GM23248 (cell line): Measurements from ENCODE around the gene ZEB2. TPM values are rescaled to one million over a fixed set of nuclear protein-coding genes. Genes with fewer than 3 reads are reported as not detected.

Experiments used
- DNase-seq: peaks from one replicate; pipeline ENCODE4 v3.0.0-alpha.2; 2015
- H2AFZ ChIP-seq: fragments of 200-600 bp; sonication (generic); 2 replicates; pipeline ENCODE4 v1.6.1; 2016; ENCODE audit warnings: antibody characterized with exemption
- H3F3A ChIP-seq: fragments of 200-600 bp; sonication (generic); 2 replicates; pipeline ENCODE4 v1.6.1; 2016; ENCODE audit warnings: mild to moderate bottlenecking, antibody characterized with exemption, mixed run types; ENCODE audit not compliant: insufficient read depth
- H3K27ac ChIP-seq: fragments of 200-600 bp; sonication (generic); 2 replicates; pipeline ENCODE4 v1.5.1; 2016; ENCODE audit warnings: mild to moderate bottlenecking
- H3K27me3 ChIP-seq: fragments of 200-600 bp; sonication (generic); replicated peaks from 2 replicates; pipeline ENCODE4 v1.6.1; 2016; ENCODE audit warnings: mild to moderate bottlenecking; ENCODE audit not compliant: insufficient read depth
- H3K36me3 ChIP-seq: fragments of 200-600 bp; sonication (generic); 2 replicates; pipeline ENCODE4 v1.6.1; 2016; ENCODE audit warnings: low read depth, mild to moderate bottlenecking
- H3K4me1 ChIP-seq: fragments of 200-600 bp; sonication (generic); 2 replicates; pipeline ENCODE4 v1.6.1; 2016; ENCODE audit warnings: mild to moderate bottlenecking; ENCODE audit not compliant: insufficient read depth
- H3K4me2 ChIP-seq: fragments of 200-600 bp; sonication (generic); one replicate; pipeline ENCODE4 v1.6.1; 2016; ENCODE audit warnings: mild to moderate bottlenecking; ENCODE audit not compliant: unreplicated experiment
- H3K4me3 ChIP-seq: fragments of 200-600 bp; sonication (generic); 2 replicates; pipeline ENCODE4 v1.5.1; 2016; ENCODE audit warnings: mild to moderate bottlenecking
- H3K79me2 ChIP-seq: fragments of 200-600 bp; sonication (generic); 2 replicates; pipeline ENCODE4 v1.6.1; 2016; ENCODE audit warnings: mild to moderate bottlenecking; ENCODE audit not compliant: insufficient read depth
- H3K9ac ChIP-seq: fragments of 200-600 bp; sonication (generic); 2 replicates; pipeline ENCODE4 v1.6.1; 2016; ENCODE audit warnings: mild to moderate bottlenecking
- H3K9me2 ChIP-seq: fragments of 200-600 bp; sonication (generic); 2 replicates; pipeline ENCODE4 v1.6.1; 2016; ENCODE audit warnings: mixed run types, mild to moderate bottlenecking, moderate library complexity; ENCODE audit not compliant: insufficient read depth
- H3K9me3 ChIP-seq: fragments of 200-600 bp; sonication (generic); one replicate; pipeline ENCODE4 v1.6.1; 2017; ENCODE audit warnings: low read depth
- H4K20me1 ChIP-seq: fragments of 200-600 bp; sonication (generic); 2 replicates; pipeline ENCODE4 v1.6.0; 2016; ENCODE audit not compliant: insufficient read depth
- EZH2 ChIP-seq: fragments of 200-600 bp; sonication (generic); IDR thresholded peaks from 2 replicates; pipeline ENCODE4 v1.6.1; 2018; ENCODE audit warnings: antibody characterized with exemption, mild to moderate bottlenecking; ENCODE audit not compliant: insufficient read depth, poor library complexity, severe bottlenecking
- EZH2phosphoT487 ChIP-seq: fragments of 200-600 bp; sonication (generic); IDR thresholded peaks from 2 replicates; pipeline ENCODE4 v1.6.1; 2018; ENCODE audit warnings: antibody characterized with exemption, moderate library complexity, mild to moderate bottlenecking, low read depth; ENCODE audit not compliant: insufficient read depth
- WGBS, 2 experiments: methylation state at CpG; one replicate each; pipeline ENCODE4 v1.1.6; 2015 to 2017; ENCODE audit warnings: low lambda C conversion rate in 2 of 2, low coverage in 1 of 2; ENCODE audit errors: missing lambda C conversion rate in 2 of 2; 5-methylcytosine and 5-hydroxymethylcytosine counted together
- in situ Hi-C: fragments of 300-500 bp; cut with MboI; formaldehyde crosslinking; loops from 2 replicates; pipeline ENCODE4 v1.15.0; 2020
- polyA plus RNA-seq: library from polyadenylated mRNA; unstranded; fragments of >200 nt; fragmentation: Nextera tagmentation; extraction: Ambion mirVana; gene quantifications from 2 replicates; pipeline ENCODE4 v1.2.1, GENCODE V29; 2016
- total RNA-seq: library from RNA; depleted of rRNA; stranded (reverse); fragments of >200 nt; shearing (Covaris generic); gene quantifications from 2 replicates; pipeline ENCODE4 v1.2.3, GENCODE V29; 2014

Gene ZEB2
- total and polyA plus RNA-seq, 2 experiments from 2014 or later = 26.2 to 46.8 TPM

DNA sequence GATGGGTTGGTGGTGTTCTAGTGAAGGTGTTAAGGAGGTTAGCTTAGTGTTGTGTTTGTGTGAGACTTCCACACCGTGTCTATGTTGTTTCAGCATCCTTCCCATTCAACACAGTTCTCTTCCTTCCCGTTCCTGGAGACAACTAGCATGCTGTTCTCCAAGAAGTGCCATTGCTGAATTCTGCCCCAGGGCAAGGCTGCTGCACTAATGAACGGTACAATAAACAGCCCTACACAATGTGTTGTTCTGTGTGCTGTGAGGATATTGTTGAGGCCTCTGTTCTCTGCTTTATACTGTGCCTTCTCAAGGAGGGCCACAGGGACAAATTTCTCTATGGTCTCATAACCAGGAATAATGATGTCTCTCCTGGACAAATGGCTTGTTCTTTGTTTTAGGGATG lies 39.8 kb upstream of the ZEB2 start:
- Histone ChIP-seq H3K9me3 (no peaks in the 10 kb centered on the region), H3F3A (no peaks in the 10 kb centered on the region), H3K4me1 (no peaks in the 10 kb centered on the region), H3K79me2 (no peaks in the 10 kb centered on the region), H3K36me3 (no peaks in the 10 kb centered on the region), H3K27ac (no peak overlapping the region), H2AFZ (no peak overlapping the region), H3K4me3 (no peak overlapping the region), H3K4me2 (no peak overlapping the region), H3K9ac (no peak overlapping the region), H4K20me1 (no peaks in the 10 kb centered on the region), H3K9me2 (no peaks in the 10 kb centered on the region), H3K27me3 (no peaks in the 10 kb centered on the region)
- no peak for TF ChIP-seq EZH2
- no peak for TF ChIP-seq EZH2phosphoT487
- DNase-seq = no peak
- in situ Hi-C loops = no loop called here
- 77% methylated on average over 3 of the region's 3 CpGs for WGBS, 2 experiments

DNA sequence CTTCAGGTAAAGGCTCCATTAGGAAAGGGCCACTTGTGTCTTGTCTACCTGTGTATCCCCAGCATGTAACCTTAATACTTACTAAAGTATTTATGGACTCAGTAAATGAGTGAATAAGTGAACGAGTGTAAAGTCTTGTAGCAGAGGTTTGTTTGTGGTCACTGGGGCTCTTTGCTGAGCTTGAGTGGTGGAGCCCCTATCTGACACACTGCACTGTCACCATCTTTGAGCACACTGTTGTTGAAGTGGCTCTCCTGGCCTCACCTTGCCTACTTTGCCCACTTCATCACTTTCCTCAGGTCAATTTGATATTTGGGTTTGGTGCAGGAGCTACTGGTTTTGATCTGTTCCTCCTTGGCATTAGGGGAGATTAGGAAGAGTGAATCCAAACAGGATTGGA lies 39.3 kb upstream of the ZEB2 start:
- Histone ChIP-seq H3K9me2 (no peaks in the 10 kb centered on the region), H3K36me3 (no peaks in the 10 kb centered on the region), H3K9ac (no peak overlapping the region), H3F3A (0 out of 2 replicates have a peak, but pooled peaks cover under 1% of the 10 kb centered on the region), H3K9me3 (no peaks in the 10 kb centered on the region), H3K27me3 (no peaks in the 10 kb centered on the region), H3K79me2 (no peaks in the 10 kb centered on the region), H3K4me2 (no peak overlapping the region), H4K20me1 (no peaks in the 10 kb centered on the region), H3K4me1 (no peaks in the 10 kb centered on the region), H3K27ac (no peak overlapping the region), H2AFZ (no peak overlapping the region), H3K4me3 (no peak overlapping the region)
- in situ Hi-C loops = no loop called here
- TF ChIP-seq EZH2phosphoT487 = no peak
- TF ChIP-seq EZH2 = no peak
- DNase-seq = no peak
- WGBS, 2 experiments = 88 to 92% methylated on average over 1 of the region's 1 CpG

DNA sequence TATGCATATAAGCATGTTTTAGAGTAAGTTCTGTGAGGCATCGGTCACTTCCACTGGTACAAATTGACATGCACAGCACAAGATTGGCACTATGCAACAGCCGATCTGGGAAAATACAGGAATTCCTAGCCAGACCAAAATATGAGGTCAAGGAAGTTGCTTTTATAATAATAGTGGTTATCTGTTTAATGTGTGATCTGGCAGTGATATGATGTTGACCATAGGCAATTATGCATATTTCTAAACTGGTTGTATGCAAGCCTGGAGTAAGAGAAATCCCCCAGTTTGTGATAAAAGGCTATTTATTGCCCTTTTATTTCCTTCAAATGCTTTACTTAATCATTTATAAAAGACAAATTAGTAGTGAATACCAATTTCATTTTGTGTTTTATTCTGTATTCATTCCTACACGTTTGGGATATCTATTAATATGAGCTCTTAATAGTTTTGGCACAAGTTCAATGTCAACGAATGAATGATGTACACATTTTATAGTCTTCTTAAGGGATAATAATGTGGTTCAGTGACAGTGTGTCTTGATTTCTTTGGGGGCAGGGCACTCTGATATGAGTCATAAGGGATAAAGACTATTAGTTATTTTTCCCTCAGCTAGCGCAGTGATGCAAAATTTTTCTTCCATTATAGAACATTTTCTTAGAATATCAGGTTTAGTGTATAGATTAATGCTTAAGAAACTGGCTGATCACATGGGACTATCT lies 34.7 kb upstream of the ZEB2 start:
- Histone ChIP-seq H2AFZ (no peak overlapping the region), H3K79me2 (no peaks in the 10 kb centered on the region), H3K27me3 (no peaks in the 10 kb centered on the region), H3K9me3 (no peaks in the 10 kb centered on the region), H4K20me1 (no peaks in the 10 kb centered on the region), H3K27ac (no peak overlapping the region), H3K9ac (no peak overlapping the region), H3K9me2 (no peaks in the 10 kb centered on the region), H3K36me3 (no peaks in the 10 kb centered on the region), H3K4me1 (peaks cover 14% of the 10 kb centered on the region), H3K4me3 (no peak overlapping the region), H3F3A (0 out of 2 replicates have a peak, but pooled peaks cover 7% of the 10 kb centered on the region), H3K4me2 (no peak overlapping the region)
- 59 to 66% methylated on average over 5 of the region's 5 CpGs for WGBS, 2 experiments
- in situ Hi-C loops = no loop called here
- TF ChIP-seq EZH2 (no peak), EZH2phosphoT487 (no peak)
- no peak for DNase-seq

DNA sequence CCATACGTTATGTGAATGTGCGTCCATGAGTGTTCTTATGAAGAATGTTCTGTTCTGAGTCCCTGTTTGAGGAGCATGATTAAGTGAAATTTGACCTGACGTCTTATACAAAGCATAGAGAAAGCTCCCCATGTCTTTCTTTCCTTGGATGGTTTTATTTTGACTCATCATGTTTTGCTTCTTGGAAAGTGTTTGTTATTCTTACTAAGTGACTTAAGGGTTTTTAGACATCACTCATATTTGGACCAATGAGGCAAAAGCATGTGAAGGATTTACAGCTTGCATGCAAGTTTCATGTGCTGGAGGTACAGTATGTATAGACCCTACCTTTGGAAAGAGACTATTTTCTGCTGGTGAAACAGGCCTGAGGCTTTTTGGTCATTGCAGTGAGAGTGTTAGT lies 33.5 kb upstream of the ZEB2 start:
- in situ Hi-C loops = no loop called here
- 0 out of 2 replicates have a peak, but pooled peaks cover 7% of the 10 kb centered on the region for H3F3A ChIP-seq
- no peaks in the 10 kb centered on the region for H3K79me2 ChIP-seq
- H3K9ac ChIP-seq = no peak overlapping the region
- WGBS, 2 experiments = 8 to 9% methylated on average over 3 of the region's 3 CpGs
- peak overlapping the region; percentile 25; the same call in 1 of the 2 replicates for H3K27ac ChIP-seq
- DNase-seq = peak; percentile 87
- no peaks in the 10 kb centered on the region for H3K9me3 ChIP-seq
- no peaks in the 10 kb centered on the region for H3K36me3 ChIP-seq
- no peaks in the 10 kb centered on the region for H3K9me2 ChIP-seq
- H3K4me3 ChIP-seq = no peak overlapping the region
- TF ChIP-seq EZH2phosphoT487 (0 out of 2 replicates have a peak, but pooled peaks have one; percentile 64), EZH2 (no peak)
- peak overlapping the region; percentile 29 for H3K4me2 ChIP-seq
- peaks cover 14% of the 10 kb centered on the region for H3K4me1 ChIP-seq
- no peaks in the 10 kb centered on the region for H4K20me1 ChIP-seq
- no peaks in the 10 kb centered on the region for H3K27me3 ChIP-seq
- H2AFZ ChIP-seq = no peak overlapping the region; the same call in 1 of the 2 replicates
